Uterus (tissue), 4 donors: ENCODE results near the gene RAB3IL1. TPM values are rescaled to one million over a fixed set of nuclear protein-coding genes. Genes with fewer than 3 reads are reported as not detected.

Source experiments
- DNase-seq, 2 donors: peaks; one replicate each; pipeline ENCODE4 v3.0.0-alpha.2; 2019 to 2020
- H3K27ac ChIP-seq, 2 donors: fragments of 200-600 bp; sonication (generic); 1 replicate in 1 of 2; 2 replicates in 1 of 2; pipeline ENCODE4 v1.5.1; 2016 to 2018
- H3K27me3 ChIP-seq, 2 donors: fragments of 200-600 bp; sonication (generic); one replicate each; pipeline ENCODE4 v1.5.1; 2018 to 2019; ENCODE audit warnings: control low read depth in 1 of 2
- H3K36me3 ChIP-seq, 2 donors: fragments of 200-600 bp; sonication (generic); one replicate each; pipeline ENCODE4 v1.5.1; 2019; ENCODE audit warnings: control low read depth in 1 of 2
- H3K4me1 ChIP-seq, 2 donors: fragments of 200-600 bp; sonication (generic); one replicate each; pipeline ENCODE4 v1.5.1; 2018 to 2019; ENCODE audit warnings: control low read depth in 1 of 2
- H3K4me3 ChIP-seq, 2 donors: fragments of 200-600 bp; sonication (generic); 1 replicate in 1 of 2; 2 replicates in 1 of 2; pipeline ENCODE4 v1.5.1; 2018 to 2019; ENCODE audit warnings: mild to moderate bottlenecking in 1 of 2
- H3K9me3 ChIP-seq, 2 donors: fragments of 200-600 bp; sonication (generic); one replicate each; pipeline ENCODE4 v1.5.1; 2019; ENCODE audit warnings: control low read depth in 1 of 2
- POLR2A ChIP-seq, 2 donors: fragments of 450-650 bp; IDR thresholded peaks; one replicate each; pipeline ENCODE4 v1.6.1; 2016; ENCODE audit warnings: antibody characterized with exemption in 2 of 2, mild to moderate bottlenecking in 1 of 2, moderate library complexity in 1 of 2
- intact Hi-C: fragments of 100-400 bp; cut with DNase I; formaldehyde crosslinking; loops from one replicate; pipeline ENCODE4 v1.15.1; 2023; ENCODE audit warnings: low total_unique reads
- total RNA-seq, 4 donors: library from RNA; depleted of rRNA in 3 of 4; stranded (reverse); fragments of >200 nt in 3 of 4; gene quantifications; one replicate each; pipeline versions ENCODE4 v1.1.0 to v1.2.4, GENCODE V29; 2014 to 2023
- TF ChIP-seq, protein P1 (sequence below), 4 experiments: fragments of 200-600 bp in 2 of 4; fragments of 450-650 bp in 2 of 4; sonication (generic) in 2 of 4; IDR thresholded peaks; one replicate each; pipeline ENCODE4 v1.5.1; 2016 to 2019; ENCODE audit warnings: antibody characterized with exemption in 4 of 4, mild to moderate bottlenecking in 2 of 4, moderate library complexity in 1 of 4
- donor health status: DM: yes; HTN: yes; CAD: no.

RAB3IL1 gene
- total RNA-seq, 4 donors from 2014 or later, result 12.6 to 60.3 (median 26.8) TPM

DNA sequence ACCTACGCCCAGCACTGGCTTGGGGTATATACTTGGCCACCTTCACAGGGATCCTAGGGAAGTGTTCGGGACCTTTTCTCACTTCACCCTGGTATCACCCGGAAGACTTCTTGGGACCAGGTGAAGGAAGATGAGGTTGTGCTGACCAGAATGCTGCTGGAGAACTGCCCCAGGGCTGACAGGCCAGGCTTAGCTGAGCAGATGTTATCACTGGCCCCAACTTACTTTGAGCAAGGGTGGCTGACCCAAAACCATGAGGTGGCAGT, 45.6 kb upstream of the RAB3IL1 start:
- Histone ChIP-seq H3K36me3 (no peaks in the 10 kb centered on the region), H3K4me3 (no peak overlapping the region), H3K27me3 (no peaks in the 10 kb centered on the region), H3K9me3 (no peaks in the 10 kb centered on the region), H3K4me1 (peaks cover 0 to 8% of the 10 kb centered on the region in 2 donors), H3K27ac (peak overlapping the region; percentile 65 to 100)
- TF ChIP-seq, protein P1, sequence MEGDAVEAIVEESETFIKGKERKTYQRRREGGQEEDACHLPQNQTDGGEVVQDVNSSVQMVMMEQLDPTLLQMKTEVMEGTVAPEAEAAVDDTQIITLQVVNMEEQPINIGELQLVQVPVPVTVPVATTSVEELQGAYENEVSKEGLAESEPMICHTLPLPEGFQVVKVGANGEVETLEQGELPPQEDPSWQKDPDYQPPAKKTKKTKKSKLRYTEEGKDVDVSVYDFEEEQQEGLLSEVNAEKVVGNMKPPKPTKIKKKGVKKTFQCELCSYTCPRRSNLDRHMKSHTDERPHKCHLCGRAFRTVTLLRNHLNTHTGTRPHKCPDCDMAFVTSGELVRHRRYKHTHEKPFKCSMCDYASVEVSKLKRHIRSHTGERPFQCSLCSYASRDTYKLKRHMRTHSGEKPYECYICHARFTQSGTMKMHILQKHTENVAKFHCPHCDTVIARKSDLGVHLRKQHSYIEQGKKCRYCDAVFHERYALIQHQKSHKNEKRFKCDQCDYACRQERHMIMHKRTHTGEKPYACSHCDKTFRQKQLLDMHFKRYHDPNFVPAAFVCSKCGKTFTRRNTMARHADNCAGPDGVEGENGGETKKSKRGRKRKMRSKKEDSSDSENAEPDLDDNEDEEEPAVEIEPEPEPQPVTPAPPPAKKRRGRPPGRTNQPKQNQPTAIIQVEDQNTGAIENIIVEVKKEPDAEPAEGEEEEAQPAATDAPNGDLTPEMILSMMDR (IDR thresholded peaks at IDR 0.05), result no peak
- TF ChIP-seq POLR2A (IDR thresholded peaks at IDR 0.05), result no peak
- intact Hi-C loops, result no loop called here
- peak in 1 of 2 donors; percentile 18 for DNase-seq

DNA sequence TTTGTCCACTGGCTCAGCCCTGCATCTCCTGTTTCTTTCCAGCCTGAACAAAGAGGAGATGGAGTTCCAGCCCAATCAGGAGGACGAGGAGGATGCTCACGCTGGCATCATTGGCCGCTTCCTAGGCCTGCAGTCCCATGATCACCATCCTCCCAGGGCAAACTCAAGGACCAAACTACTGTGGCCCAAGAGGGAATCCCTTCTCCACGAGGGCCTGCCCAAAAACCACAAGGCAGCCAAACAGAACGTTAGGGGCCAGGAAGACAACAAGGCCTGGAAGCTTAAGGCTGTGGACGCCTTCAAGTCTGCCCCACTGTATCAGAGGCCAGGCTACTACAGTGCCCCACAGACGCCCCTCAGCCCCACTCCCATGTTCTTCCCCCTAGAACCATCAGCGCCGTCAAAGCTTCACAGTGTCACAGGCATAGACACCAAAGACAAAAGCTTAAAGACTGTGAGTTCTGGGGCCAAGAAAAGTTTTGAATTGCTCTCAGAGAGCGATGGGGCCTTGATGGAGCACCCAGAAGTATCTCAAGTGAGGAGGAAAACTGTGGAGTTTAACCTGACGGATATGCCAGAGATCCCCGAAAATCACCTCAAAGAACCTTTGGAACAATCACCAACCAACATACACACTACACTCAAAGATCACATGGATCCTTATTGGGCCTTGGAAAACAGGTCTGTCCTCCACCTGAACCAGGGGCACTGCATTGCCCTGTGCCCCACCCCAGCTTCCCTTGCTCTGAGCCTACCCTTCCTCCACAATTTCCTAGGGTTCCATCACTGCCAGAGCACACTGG, 45.0 kb upstream of the RAB3IL1 start:
- no peak for TF ChIP-seq POLR2A (IDR thresholded peaks at IDR 0.05)
- TF ChIP-seq, protein P1 (IDR thresholded peaks at IDR 0.05), result no peak
- intact Hi-C loops, result no loop called here
- H3K27ac ChIP-seq, result peak overlapping the region; percentile 65 to 100
- no peaks in the 10 kb centered on the region for H3K9me3 ChIP-seq
- H3K27me3 ChIP-seq, result no peaks in the 10 kb centered on the region
- H3K4me3 ChIP-seq, result no peak overlapping the region
- DNase-seq, result peak in 1 of 2 donors; percentile 18
- no peaks in the 10 kb centered on the region for H3K36me3 ChIP-seq
- H3K4me1 ChIP-seq, result peaks cover 0 to 8% of the 10 kb centered on the region in 2 donors

DNA sequence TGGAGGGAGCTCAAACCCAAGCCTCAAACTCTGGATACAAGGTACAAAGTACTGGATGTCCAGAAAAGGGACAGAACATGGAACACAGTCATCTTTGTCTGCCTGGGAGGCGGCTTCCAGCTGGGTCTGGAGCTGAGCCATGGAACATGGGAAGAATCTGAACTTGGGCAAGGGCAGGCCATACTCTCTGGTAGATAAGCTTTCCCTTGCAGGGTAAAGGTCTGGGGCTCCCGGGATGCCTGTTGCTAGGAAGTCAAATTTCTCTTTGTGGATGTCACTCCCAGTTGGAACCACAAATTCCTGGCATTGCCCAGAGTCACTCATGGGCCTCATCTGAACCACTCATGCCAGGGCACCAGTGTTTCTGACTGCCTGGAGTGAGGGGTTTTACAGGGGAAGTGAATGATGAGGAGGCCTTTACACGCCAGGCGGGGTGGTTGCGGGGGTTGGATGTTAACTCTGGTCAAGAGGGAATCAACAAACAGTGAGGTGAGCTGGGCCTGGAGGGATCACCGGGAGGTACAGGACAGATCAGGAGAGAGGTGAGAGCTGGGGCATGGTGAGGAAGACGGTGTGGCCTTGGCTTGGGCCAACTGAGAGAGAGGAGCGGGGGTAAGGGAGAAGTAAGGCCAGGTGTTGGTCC, 44.3 kb upstream of the RAB3IL1 start:
- H3K9me3 ChIP-seq, result no peaks in the 10 kb centered on the region
- H3K27ac ChIP-seq, result peak overlapping the region; percentile 65 to 100
- intact Hi-C loops, result no loop called here
- peaks cover 0 to 8% of the 10 kb centered on the region in 2 donors for H3K4me1 ChIP-seq
- no peak overlapping the region for H3K4me3 ChIP-seq
- H3K27me3 ChIP-seq, result no peaks in the 10 kb centered on the region
- DNase-seq, result peak; percentile 52 to 63
- TF ChIP-seq, protein P1 (IDR thresholded peaks at IDR 0.05), result no peak
- TF ChIP-seq POLR2A (IDR thresholded peaks at IDR 0.05), result no peak
- no peaks in the 10 kb centered on the region for H3K36me3 ChIP-seq

DNA sequence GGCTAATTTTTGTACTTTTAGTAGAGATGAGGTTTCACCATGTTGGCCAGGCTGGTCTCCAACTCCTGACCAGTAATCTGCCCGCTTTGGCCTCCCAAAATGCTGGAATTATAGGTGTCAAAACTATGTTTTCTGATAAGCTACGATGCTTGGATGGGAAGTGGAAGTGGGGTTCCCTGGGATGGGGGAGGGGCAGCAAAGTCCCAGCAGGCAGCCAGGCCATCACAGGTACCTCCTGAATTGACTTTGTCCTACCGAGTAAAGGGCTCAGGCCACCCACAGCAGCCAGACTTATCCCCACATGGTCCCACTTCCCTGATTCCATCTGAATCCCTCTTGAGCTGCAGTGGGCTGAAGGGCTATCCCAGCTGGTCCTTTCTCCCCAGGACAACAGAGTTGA, 43.2 kb upstream of the RAB3IL1 start:
- Histone ChIP-seq H3K4me3 (no peak overlapping the region), H3K9me3 (no peaks in the 10 kb centered on the region), H3K36me3 (no peaks in the 10 kb centered on the region), H3K4me1 (peaks cover 0 to 8% of the 10 kb centered on the region in 2 donors), H3K27ac (peak overlapping the region; percentile 65 to 100), H3K27me3 (no peaks in the 10 kb centered on the region)
- intact Hi-C loops, result no loop called here
- peak in 1 of 2 donors; percentile 9 for DNase-seq
- no peak for TF ChIP-seq POLR2A (IDR thresholded peaks at IDR 0.05)
- TF ChIP-seq, protein P1 (IDR thresholded peaks at IDR 0.05), result no peak

DNA sequence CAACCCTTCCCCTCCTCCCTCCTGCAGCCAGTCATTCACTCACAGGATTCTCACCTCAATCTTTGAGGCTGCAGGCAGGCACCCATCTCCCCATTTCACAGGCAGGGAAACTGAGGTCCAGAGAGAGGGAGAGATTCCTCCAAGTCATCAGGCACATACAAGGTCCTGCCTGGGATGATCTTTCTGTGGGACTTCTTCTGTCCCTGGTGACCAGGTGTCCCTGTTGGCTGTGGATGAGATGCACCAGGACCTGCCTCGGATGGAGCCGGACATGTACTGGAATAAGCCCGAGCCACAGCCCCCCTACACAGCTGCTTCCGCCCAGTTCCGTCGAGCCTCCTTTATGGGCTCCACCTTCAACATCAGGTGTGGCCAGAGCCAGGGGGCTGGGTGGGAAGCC, 42.3 kb upstream of the RAB3IL1 start:
- Histone ChIP-seq H3K36me3 (no peaks in the 10 kb centered on the region), H3K27ac (no peak overlapping the region)
- DNase-seq, result peak in 1 of 2 donors; percentile 12

More for the DNA sequence above, 42.3 kb upstream of the RAB3IL1 start:
- Histone ChIP-seq H3K9me3 (no peaks in the 10 kb centered on the region), H3K27me3 (no peaks in the 10 kb centered on the region), H3K4me3 (no peak overlapping the region), H3K4me1 (peaks cover 0 to 8% of the 10 kb centered on the region in 2 donors)
- intact Hi-C loops, result loop anchor here (10.0 kb wide), 1 partner anchor 125 kb away; no protein-coding TSS in a partner anchor
- no peak for TF ChIP-seq POLR2A (IDR thresholded peaks at IDR 0.05)
- TF ChIP-seq, protein P1 (IDR thresholded peaks at IDR 0.05), result no peak
